ENCODE results near the gene RPL14. TPM values are rescaled to one million over a fixed set of nuclear protein-coding genes. Genes with fewer than 3 reads are reported as not detected.

RPL14 gene
- total and polyA plus RNA-seq, 10 of the 15 experiments (the other 5 are each of a cell fraction or from before 2014, with no cell fraction given) = 530 to 3,008 (median 1,136) TPM

DNA sequence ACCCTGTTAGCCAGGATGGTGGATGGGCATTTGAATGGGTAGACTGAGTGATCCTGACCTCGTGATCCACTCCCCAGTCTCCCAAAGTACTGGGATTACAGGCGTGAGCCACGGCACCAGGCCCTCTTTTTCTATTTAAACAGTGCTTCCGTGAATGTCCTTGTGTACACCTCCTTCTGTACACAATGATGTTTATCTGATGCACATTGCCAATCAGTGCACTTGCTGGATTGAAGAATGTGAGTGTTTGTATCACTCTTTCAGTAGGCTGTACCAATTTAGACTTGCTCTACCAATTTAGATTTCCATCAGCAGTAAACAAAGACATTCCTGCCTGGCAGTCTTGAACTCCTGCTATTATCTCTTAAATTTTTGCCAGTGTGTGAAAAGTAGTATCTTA lies 10.9 kb downstream of the RPL14 start:
- H3K27me3 ChIP-seq (replicated peaks in 1 of 2; ENCODE audit: control insufficient read depth in 2 of 2, insufficient read depth in 2 of 2, low read length in 1 of 2) = no peaks in the 10 kb centered on the region
- CTCF ChIA-PET = no interaction called here

More for the DNA sequence above, 10.9 kb downstream of the RPL14 start:
- no TSS peak for BruUV-seq (replicated peaks)
- TF ChIP-seq USF2 (IDR thresholded peaks at IDR 0.05; ENCODE audit: borderline replicate concordance, low read depth, low read length) (no peak), MAX (IDR thresholded peaks at IDR 0.05; ENCODE audit: low read depth, low read length) (no peak), IKZF1 (conservative IDR thresholded peaks at IDR 0.05) (no peak), BACH1 (IDR thresholded peaks at IDR 0.05; ENCODE audit: borderline replicate concordance) (no peak), CHD1 (IDR thresholded peaks at IDR 0.05; ENCODE audit: low read depth, low read length) (no peak)
- TF ChIP-seq, protein P1, sequence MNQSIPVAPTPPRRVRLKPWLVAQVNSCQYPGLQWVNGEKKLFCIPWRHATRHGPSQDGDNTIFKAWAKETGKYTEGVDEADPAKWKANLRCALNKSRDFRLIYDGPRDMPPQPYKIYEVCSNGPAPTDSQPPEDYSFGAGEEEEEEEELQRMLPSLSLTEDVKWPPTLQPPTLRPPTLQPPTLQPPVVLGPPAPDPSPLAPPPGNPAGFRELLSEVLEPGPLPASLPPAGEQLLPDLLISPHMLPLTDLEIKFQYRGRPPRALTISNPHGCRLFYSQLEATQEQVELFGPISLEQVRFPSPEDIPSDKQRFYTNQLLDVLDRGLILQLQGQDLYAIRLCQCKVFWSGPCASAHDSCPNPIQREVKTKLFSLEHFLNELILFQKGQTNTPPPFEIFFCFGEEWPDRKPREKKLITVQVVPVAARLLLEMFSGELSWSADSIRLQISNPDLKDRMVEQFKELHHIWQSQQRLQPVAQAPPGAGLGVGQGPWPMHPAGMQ (IDR thresholded peaks at IDR 0.05; ENCODE audit: borderline replicate concordance) = no peak
- POLR2A ChIA-PET = no interaction called here
- H3K9me3 ChIP-seq (replicated peaks; ENCODE audit: control insufficient read depth, insufficient read depth, low read length) = no peaks in the 10 kb centered on the region
- ATAC-seq (no peak), DNase-seq (ENCODE audit: low read depth, low spot score) (no peak), FAIRE-seq (no peak)
- H4K20me1 ChIP-seq (ENCODE audit: control insufficient read depth, insufficient read depth) = no peaks in the 10 kb centered on the region
- no peaks in the 10 kb centered on the region for H3K4me1 ChIP-seq (ENCODE audit: control insufficient read depth, insufficient read depth, low read length)
- SMC1A ChIA-PET (ENCODE audit: uncharacterized antibody, unreplicated experiment) = no interaction called here
- intact Hi-C loops (cut with micrococcal nuclease; ENCODE audit: unreplicated experiment) = no loop called here
- no peaks in the 10 kb centered on the region for H3K79me2 ChIP-seq (ENCODE audit: control insufficient read depth, insufficient read depth, low read length)
- no peak overlapping the region for H3K4me3 ChIP-seq
- 97% methylated on average over 4 of the region's 4 CpGs for WGBS (ENCODE audit: insufficient coverage, insufficient replicate concordance, low lambda C conversion rate, missing lambda C conversion rate)
- RAD21 ChIA-PET (ENCODE audit: unreplicated experiment) = no interaction called here
- no peak overlapping the region for H3K27ac ChIP-seq (ENCODE audit: control insufficient read depth, insufficient read depth)
- peaks cover 2 to 8% of the 10 kb centered on the region in 2 experiments for H3K36me3 ChIP-seq (ENCODE audit: control insufficient read depth in 2 of 2, insufficient read depth in 2 of 2, low read length in 1 of 2)
- in situ Hi-C loops (cut with MboI) = no loop called here
- H2AFZ ChIP-seq (ENCODE audit: control insufficient read depth, low read depth, low read length) = no peak overlapping the region
- H3K4me2 ChIP-seq (ENCODE audit: control insufficient read depth, insufficient read depth) = no peak overlapping the region
- H3K9ac ChIP-seq (ENCODE audit: control insufficient read depth, insufficient read depth, low read length) = no peak overlapping the region

Data from GM12878 (cell line).